Measurements from ENCODE around the gene FHL3. TPM values are rescaled to one million over a fixed set of nuclear protein-coding genes. Genes with fewer than 3 reads are reported as not detected.

The FHL3 gene
- total RNA-seq, 1 experiment from 2014 or later: 23.4 TPM

GRCh38 chr1:38000529-38001455 is 4.5 kb downstream of the FHL3 start:
- CTCF ChIA-PET: interaction anchor here (0.6 to 1.4 kb wide), 2 partner anchors 12 to 863 kb away, joined by 3 to 4 read pairs; partner anchors contain the start of gene UTP11
- TF ChIP-seq TCF7L2 (IDR thresholded peaks at IDR 0.05; ENCODE audit: low read depth, low read length) (peak; percentile 47; the same call in 1 of the 2 replicates), SIN3A (IDR thresholded peaks at IDR 0.05; ENCODE audit: borderline replicate concordance, insufficient read depth, low read depth, low read length) (no peak), REST (IDR thresholded peaks at IDR 0.05; ENCODE audit: insufficient read depth in 1 of 2, low read depth in 2 of 2, low read length in 1 of 2) (no peak)
- H3K36me3 ChIP-seq (ENCODE audit: control insufficient read depth, insufficient read depth, low read length): no peaks in the 10 kb centered on the region; the same call in 1 of the 2 replicates
- no peaks in the 10 kb centered on the region for H3K27me3 ChIP-seq (ENCODE audit: control insufficient read depth, insufficient read depth, low read length)
- peak overlapping the region; percentile 88 for H3K27ac ChIP-seq (ENCODE audit: low read length)
- no TSS peak for BruUV-seq (replicated peaks)
- H3K9me3 ChIP-seq (ENCODE audit: control insufficient read depth, insufficient read depth, low read depth, low read length): no peaks in the 10 kb centered on the region
- POLR2A ChIA-PET: interaction anchor here (1.2 kb wide), 1 partner anchor 10 kb away, joined by 3 read pairs; no protein-coding TSS in a partner anchor
- in situ Hi-C loops (cut with HindIII; ENCODE audit: low pct_unique_long_range_greater_than_20kb, low sequenced_read_pairs) (no loop called here), intact Hi-C loops (cut with micrococcal nuclease; ENCODE audit: unreplicated experiment) (no loop called here)
- DNase-seq (ENCODE audit: low read depth, low spot score) (no peak), ATAC-seq (no peak)
- peaks cover 50% of the 10 kb centered on the region for H3K4me1 ChIP-seq (ENCODE audit: control insufficient read depth, insufficient read depth, low read length)
- peak overlapping the region in 1 of 2 experiments; percentile 6; a peak in 2 of 4 replicates for H3K4me3 ChIP-seq (ENCODE audit: low read depth in 2 of 2, low read length in 2 of 2)

GRCh38 chr1:38000233-38000528 is 5.1 kb downstream of the FHL3 start:
- Histone ChIP-seq H3K36me3 (ENCODE audit: control insufficient read depth, insufficient read depth, low read length) (no peaks in the 10 kb centered on the region; the same call in 1 of the 2 replicates), H3K4me1 (ENCODE audit: control insufficient read depth, insufficient read depth, low read length) (peaks cover 50% of the 10 kb centered on the region), H3K27ac (ENCODE audit: low read length) (peak overlapping the region; percentile 88), H3K27me3 (ENCODE audit: control insufficient read depth, insufficient read depth, low read length) (no peaks in the 10 kb centered on the region), H3K9me3 (ENCODE audit: control insufficient read depth, insufficient read depth, low read depth, low read length) (no peaks in the 10 kb centered on the region), H3K4me3 (ENCODE audit: low read depth in 2 of 2, low read length in 2 of 2) (peak overlapping the region in 1 of 2 experiments; percentile 6; a peak in 2 of 4 replicates)
- POLR2A ChIA-PET: interaction anchor here (1.2 kb wide), 1 partner anchor 10 kb away, joined by 3 read pairs; no protein-coding TSS in a partner anchor
- CTCF ChIA-PET: interaction anchor here (0.6 to 1.4 kb wide), 3 partner anchors 12 to 864 kb away, joined by 3 to 4 read pairs (median 3); partner anchors contain the start of gene UTP11
- DNase-seq (ENCODE audit: low read depth, low spot score): no peak
- TF ChIP-seq TCF7L2 (IDR thresholded peaks at IDR 0.05; ENCODE audit: low read depth, low read length) (no peak), POLR2AphosphoS5 (IDR thresholded peaks at IDR 0.05; ENCODE audit: low read depth, low read length) (no peak), REST (IDR thresholded peaks at IDR 0.05; ENCODE audit: insufficient read depth in 1 of 2, low read depth in 2 of 2, low read length in 1 of 2) (no peak; a peak in 1 of 4 replicates), CTCF (IDR thresholded peaks at IDR 0.05) (no peak), SIN3A (IDR thresholded peaks at IDR 0.05; ENCODE audit: borderline replicate concordance, insufficient read depth, low read depth, low read length) (no peak)
- BruUV-seq (replicated peaks): no TSS peak
- intact Hi-C loops (cut with micrococcal nuclease; ENCODE audit: unreplicated experiment): no loop called here
- in situ Hi-C loops (cut with HindIII; ENCODE audit: low pct_unique_long_range_greater_than_20kb, low sequenced_read_pairs): no loop called here
- no peak for ATAC-seq
